ENCODE data around the gene CLIC3.
"Not testable (repeated sequence)": the region's sequence is repeated elsewhere in the genome, so short reads cannot be mapped to it uniquely, and the experiment has no call there.

Gene CLIC3

GRCh38 chr9:136996361-136997292 lies at the start of gene CLIC3:
CLIC3 (minus strand) TSS chr9:136996568; CDS start chr9:136996543, 25 bp downstream.
- DNase-seq: peak; percentile 87

GRCh38 chr9:137045294-137046087 lies 49.1 kb upstream of the CLIC3 start:
- DNase-seq: peak; percentile 71

- no peak for DNase-seq
These were observed 48.3 kb upstream of the CLIC3 start for GRCh38 chr9:137044502-137045177.

GRCh38 chr9:137044037-137044436 lies 47.7 kb upstream of the CLIC3 start:
- no peak for DNase-seq

- DNase-seq: no peak
These were observed 46.7 kb upstream of the CLIC3 start for GRCh38 chr9:137042751-137043727.

GRCh38 chr9:137041124-137041523 lies 44.8 kb upstream of the CLIC3 start:
- no peak for DNase-seq

GRCh38 chr9:137040568-137040967 lies 44.2 kb upstream of the CLIC3 start:
- DNase-seq: no peak

GRCh38 chr9:137039611-137040366 lies 43.4 kb upstream of the CLIC3 start:
- no peak for DNase-seq

- DNase-seq: no peak
These were observed 42.5 kb upstream of the CLIC3 start for GRCh38 chr9:137038916-137039315.

- no peak for DNase-seq
These were observed 41.1 kb upstream of the CLIC3 start for GRCh38 chr9:137037483-137037882.

- DNase-seq: no peak
These were observed 40.7 kb upstream of the CLIC3 start for GRCh38 chr9:137037035-137037434.

GRCh38 chr9:137035937-137036336 lies 39.6 kb upstream of the CLIC3 start:
- DNase-seq: no peak

- DNase-seq: no peak
These were observed 39.1 kb upstream of the CLIC3 start for GRCh38 chr9:137035507-137035834.

GRCh38 chr9:137034709-137035506 lies 38.5 kb upstream of the CLIC3 start:
- peak; percentile 90 for DNase-seq

GRCh38 chr9:137034039-137034708 lies 37.8 kb upstream of the CLIC3 start:
- DNase-seq: no peak

- not testable (repeated sequence) for DNase-seq
These were observed 37.1 kb upstream of the CLIC3 start for GRCh38 chr9:137033481-137033880.

GRCh38 chr9:137032858-137033257 lies 36.5 kb upstream of the CLIC3 start:
- no peak for DNase-seq

- no peak for DNase-seq
These were observed 35.7 kb upstream of the CLIC3 start, which contains the start of gene FUT7 for GRCh38 chr9:137031904-137032640. FUT7 (minus strand) TSS chr9:137032088; CDS start chr9:137031991, 97 bp downstream.

All from islet precursor cell (in vitro differentiated cells).